Stimulated activated effector memory CD8-positive, alpha-beta T cell treated with anti-CD3 and anti-CD28 coated beads, Interleukin-12 subunit alpha, Interleukin-12 subunit beta, amount 100 ng/mL, for 72 hours (primary cell): ENCODE data around the gene THSD7A.
"Not testable (repeated sequence)": the region's sequence is repeated elsewhere in the genome, so short reads cannot be mapped to it uniquely, and the experiment has no call there.

Experiments used
- ATAC-seq: fragments of 150-1000 bp; cut with Tn5 transposase; 2 replicates; pipeline ENCODE4 v1.10.0; 2021
- DNase-seq, 2 donors: peaks; one replicate each; pipeline ENCODE4 v3.0.0; 2021 to 2022; ENCODE audit warnings: low spot score in 2 of 2
- H3K27ac Mint-ChIP-seq: one replicate; pipeline ENCODE4 v1.8.0; 2022; ENCODE audit warnings: mild to moderate bottlenecking, mixed read lengths
- H3K36me3 Mint-ChIP-seq: one replicate; pipeline ENCODE4 v1.8.0; 2022; ENCODE audit warnings: mild to moderate bottlenecking, mixed read lengths
- H3K4me1 Mint-ChIP-seq: one replicate; pipeline ENCODE4 v1.8.0; 2022; ENCODE audit warnings: mixed read lengths
- H3K4me3 Mint-ChIP-seq: one replicate; pipeline ENCODE4 v1.8.0; 2022; ENCODE audit warnings: mild to moderate bottlenecking, mixed read lengths
- H3K9me3 Mint-ChIP-seq: one replicate; pipeline ENCODE4 v1.8.0; 2022; ENCODE audit warnings: mixed read lengths

THSD7A gene

DNA sequence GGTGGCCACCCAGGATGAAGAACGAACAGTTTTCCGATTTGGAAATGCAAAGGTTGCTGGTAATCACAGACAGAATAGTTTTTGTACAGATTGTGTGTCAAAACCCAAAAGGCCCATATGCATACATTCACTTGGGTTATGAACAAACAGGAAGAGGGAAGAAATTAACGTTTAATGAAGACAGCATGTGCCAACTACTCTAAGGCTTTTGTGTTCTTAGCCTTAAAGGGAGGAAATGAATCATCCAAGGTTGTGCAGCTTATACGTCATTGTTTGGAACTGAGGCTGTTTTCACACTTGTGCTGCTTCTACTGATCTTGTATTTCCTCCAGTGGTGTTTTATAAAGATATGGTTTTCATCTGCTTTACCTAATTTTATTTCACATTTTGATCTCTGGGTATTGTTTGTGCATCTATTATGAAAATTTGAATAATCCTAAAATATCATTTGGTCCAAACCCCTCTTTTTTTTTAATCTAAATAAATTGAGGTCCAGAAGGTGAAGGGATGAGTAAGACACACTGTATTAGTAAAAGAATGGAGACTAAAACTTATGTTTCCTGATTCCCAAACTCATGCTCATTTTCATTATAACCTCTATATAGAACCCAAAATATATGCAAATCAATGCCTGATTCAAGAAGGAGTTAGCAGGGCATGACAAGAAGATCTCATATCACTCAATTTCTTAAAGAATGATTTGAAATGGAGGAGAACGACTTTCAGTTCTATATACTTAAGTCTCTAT is 373.1 kb downstream of the THSD7A start:
- H3K4me1 Mint-ChIP-seq, result no peaks in the 10 kb centered on the region
- no peak for DNase-seq

GRCh38 chr7:11457419-11457818 is 374.6 kb downstream of the THSD7A start:
- no peaks in the 10 kb centered on the region for H3K9me3 Mint-ChIP-seq
- H3K36me3 Mint-ChIP-seq, result no peaks in the 10 kb centered on the region
- no peaks in the 10 kb centered on the region for H3K4me1 Mint-ChIP-seq
- no peak overlapping the region for H3K27ac Mint-ChIP-seq
- no peak overlapping the region for H3K4me3 Mint-ChIP-seq
- ATAC-seq (no peak), DNase-seq (no peak)

More for the DNA sequence above, 373.1 kb downstream of the THSD7A start:
- no peak overlapping the region for H3K27ac Mint-ChIP-seq
- ATAC-seq, result peak; percentile 59
- no peak overlapping the region for H3K4me3 Mint-ChIP-seq
- no peaks in the 10 kb centered on the region for H3K36me3 Mint-ChIP-seq
- no peaks in the 10 kb centered on the region for H3K9me3 Mint-ChIP-seq

GRCh38 chr7:11456574-11456973 is 375.4 kb downstream of the THSD7A start:
- Mint-ChIP-seq H3K9me3 (no peaks in the 10 kb centered on the region), H3K4me1 (no peaks in the 10 kb centered on the region), H3K4me3 (no peak overlapping the region), H3K27ac (no peak overlapping the region), H3K36me3 (no peaks in the 10 kb centered on the region)
- ATAC-seq (no peak), DNase-seq (no peak)

- no peak for ATAC-seq
- H3K4me1 Mint-ChIP-seq, result no peaks in the 10 kb centered on the region
- H3K9me3 Mint-ChIP-seq, result no peaks in the 10 kb centered on the region
Observed at GRCh38 chr7:11452476-11452875, 379.5 kb downstream of the THSD7A start.

DNA sequence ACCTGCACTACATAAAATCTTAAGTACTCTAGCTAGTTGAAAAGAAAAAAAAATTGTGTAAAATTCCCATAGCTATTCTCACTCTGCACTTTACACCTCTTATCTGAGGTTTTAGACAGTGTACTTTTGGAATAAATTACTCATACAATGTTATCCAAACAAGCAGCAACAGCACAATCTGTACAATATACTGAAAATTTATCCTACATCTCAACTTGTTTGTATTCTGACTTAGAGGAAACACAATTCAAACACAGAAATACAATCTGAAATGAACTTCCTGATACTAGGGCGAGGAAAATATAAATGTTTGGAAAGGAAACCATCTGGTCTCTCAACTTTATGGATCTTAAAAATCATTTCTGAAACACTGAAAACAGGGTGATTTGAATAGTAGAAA is 381.7 kb downstream of the THSD7A start:
- no peak overlapping the region for H3K4me3 Mint-ChIP-seq
- H3K9me3 Mint-ChIP-seq, result no peaks in the 10 kb centered on the region
- no peaks in the 10 kb centered on the region for H3K36me3 Mint-ChIP-seq
- no peak overlapping the region for H3K27ac Mint-ChIP-seq
- no peaks in the 10 kb centered on the region for H3K4me1 Mint-ChIP-seq
- DNase-seq, result no peak
- no peak for ATAC-seq

More at GRCh38 chr7:11452476-11452875, 379.5 kb downstream of the THSD7A start:
- no peak for DNase-seq
- Mint-ChIP-seq H3K36me3 (no peaks in the 10 kb centered on the region), H3K27ac (no peak overlapping the region), H3K4me3 (no peak overlapping the region)

- no peak for DNase-seq
- Mint-ChIP-seq H3K4me1 (no peaks in the 10 kb centered on the region), H3K27ac (no peak overlapping the region), H3K9me3 (no peaks in the 10 kb centered on the region), H3K36me3 (no peaks in the 10 kb centered on the region), H3K4me3 (no peak overlapping the region)
- ATAC-seq, result no peak
Observed at GRCh38 chr7:11449316-11449715, 382.7 kb downstream of the THSD7A start.

DNA sequence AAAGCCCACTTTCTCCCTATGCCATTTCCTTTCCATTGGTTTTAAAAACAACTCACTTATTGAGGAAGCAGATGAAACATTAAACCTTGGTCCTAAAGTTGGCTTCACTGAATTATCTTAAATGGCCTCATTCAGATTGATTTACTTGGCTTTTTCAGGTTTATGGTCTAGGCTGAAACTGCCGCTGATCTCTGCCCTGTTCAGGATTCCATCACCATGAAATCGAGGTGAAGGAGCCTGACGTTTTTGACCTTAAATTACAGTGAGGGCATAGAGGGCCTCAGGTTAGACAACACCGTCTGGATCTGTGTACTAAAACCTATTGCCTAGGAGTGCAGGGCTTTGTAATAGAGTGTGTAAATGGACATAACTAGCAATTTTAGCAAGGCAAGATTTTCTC is 383.7 kb downstream of the THSD7A start:
- ATAC-seq (no peak), DNase-seq (no peak)
- H3K36me3 Mint-ChIP-seq, result no peaks in the 10 kb centered on the region
- H3K9me3 Mint-ChIP-seq, result no peaks in the 10 kb centered on the region
- no peaks in the 10 kb centered on the region for H3K4me1 Mint-ChIP-seq
- no peak overlapping the region for H3K4me3 Mint-ChIP-seq
- H3K27ac Mint-ChIP-seq, result no peak overlapping the region

- H3K27ac Mint-ChIP-seq, result no peak overlapping the region
- H3K9me3 Mint-ChIP-seq, result no peaks in the 10 kb centered on the region
- DNase-seq (no peak), ATAC-seq (no peak)
- no peaks in the 10 kb centered on the region for H3K4me1 Mint-ChIP-seq
- no peaks in the 10 kb centered on the region for H3K36me3 Mint-ChIP-seq
- H3K4me3 Mint-ChIP-seq, result no peak overlapping the region
Observed at GRCh38 chr7:11447106-11447505, 384.9 kb downstream of the THSD7A start.

- H3K4me1 Mint-ChIP-seq, DNase-seq, H3K27ac Mint-ChIP-seq, H3K36me3 Mint-ChIP-seq, H3K4me3 Mint-ChIP-seq, H3K9me3 Mint-ChIP-seq, ATAC-seq: not testable (repeated sequence)
Observed at GRCh38 chr7:11443934-11444333, 388.1 kb downstream of the THSD7A start.

GRCh38 chr7:11437994-11438393 is 394.0 kb downstream of the THSD7A start:
- Mint-ChIP-seq H3K27ac (no peak overlapping the region), H3K4me1 (no peaks in the 10 kb centered on the region)

GRCh38 chr7:11436773-11437524 is 395.0 kb downstream of the THSD7A start:
- Mint-ChIP-seq H3K9me3 (peaks cover 3% of the 10 kb centered on the region), H3K36me3 (no peaks in the 10 kb centered on the region), H3K27ac (no peak overlapping the region), H3K4me1 (no peaks in the 10 kb centered on the region), H3K4me3 (no peak overlapping the region)
- DNase-seq (no peak), ATAC-seq (no peak)

More at GRCh38 chr7:11437994-11438393, 394.0 kb downstream of the THSD7A start:
- no peaks in the 10 kb centered on the region for H3K36me3 Mint-ChIP-seq
- ATAC-seq (no peak), DNase-seq (no peak)
- H3K4me3 Mint-ChIP-seq, result no peak overlapping the region
- peaks cover 3% of the 10 kb centered on the region for H3K9me3 Mint-ChIP-seq

DNA sequence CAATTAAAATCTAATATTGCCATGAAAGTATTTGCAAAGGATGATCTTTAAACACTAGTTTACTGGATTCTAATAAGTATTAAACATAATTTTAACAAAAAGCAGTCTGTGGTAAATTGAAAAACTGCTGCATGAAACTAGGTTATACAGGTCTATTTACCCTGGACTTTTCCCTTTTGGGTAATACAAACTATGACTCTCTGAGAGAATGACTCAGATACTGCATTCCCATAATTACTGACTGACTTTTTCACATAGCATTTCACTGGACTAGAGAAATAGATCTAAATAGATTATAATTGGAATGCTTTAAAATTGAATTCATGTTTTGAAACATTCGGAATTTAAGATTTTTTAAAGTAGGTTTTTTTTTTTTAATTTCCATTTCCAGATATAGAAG is 395.7 kb downstream of the THSD7A start:
- H3K36me3 Mint-ChIP-seq, result no peaks in the 10 kb centered on the region
- DNase-seq, result no peak
- no peak overlapping the region for H3K4me3 Mint-ChIP-seq
- H3K27ac Mint-ChIP-seq, result no peak overlapping the region
- ATAC-seq, result no peak
- H3K9me3 Mint-ChIP-seq, result peaks cover 3% of the 10 kb centered on the region
- H3K4me1 Mint-ChIP-seq, result no peaks in the 10 kb centered on the region

DNA sequence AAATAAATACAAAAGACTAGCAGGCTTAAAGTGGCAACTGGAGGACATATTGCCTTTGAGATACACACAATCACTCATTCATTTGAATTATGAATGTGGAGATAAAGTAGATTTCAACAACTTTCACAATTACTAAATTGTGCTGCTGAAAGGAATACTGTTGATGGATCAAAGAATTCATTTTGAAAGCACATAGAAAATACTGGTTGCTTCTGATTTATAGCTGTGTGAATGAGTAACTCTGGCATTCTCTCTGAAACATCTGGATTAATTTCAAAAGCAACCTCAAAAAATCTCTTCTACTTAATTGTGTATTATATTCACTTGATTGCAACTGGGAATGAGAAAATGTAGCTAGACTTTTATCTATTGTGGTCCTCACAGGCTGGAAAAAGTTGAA is 397.6 kb downstream of the THSD7A start:
- no peak for ATAC-seq
- DNase-seq, result no peak
- H3K4me3 Mint-ChIP-seq, result no peak overlapping the region
- H3K4me1 Mint-ChIP-seq, result no peaks in the 10 kb centered on the region
- no peaks in the 10 kb centered on the region for H3K36me3 Mint-ChIP-seq
- no peak overlapping the region for H3K27ac Mint-ChIP-seq
- H3K9me3 Mint-ChIP-seq, result peaks cover 3% of the 10 kb centered on the region

- no peak overlapping the region for H3K27ac Mint-ChIP-seq
Observed at GRCh38 chr7:11430841-11431240, 401.2 kb downstream of the THSD7A start.

GRCh38 chr7:11430112-11430511 is 401.9 kb downstream of the THSD7A start:
- DNase-seq (no peak), ATAC-seq (no peak)
- H3K27ac Mint-ChIP-seq, result no peak overlapping the region
- H3K4me3 Mint-ChIP-seq, result no peak overlapping the region
- no peaks in the 10 kb centered on the region for H3K36me3 Mint-ChIP-seq
- no peaks in the 10 kb centered on the region for H3K9me3 Mint-ChIP-seq
- no peaks in the 10 kb centered on the region for H3K4me1 Mint-ChIP-seq

More at GRCh38 chr7:11430841-11431240, 401.2 kb downstream of the THSD7A start:
- Mint-ChIP-seq H3K36me3 (no peaks in the 10 kb centered on the region), H3K9me3 (no peaks in the 10 kb centered on the region), H3K4me1 (no peaks in the 10 kb centered on the region), H3K4me3 (no peak overlapping the region)
- ATAC-seq (no peak), DNase-seq (no peak)
